ENCODE measurements around the gene MDM2. TPM values are rescaled to one million over a fixed set of nuclear protein-coding genes. Genes with fewer than 3 reads are reported as not detected.

The MDM2 gene
- total and polyA plus RNA-seq, 2 donors (not counting 1 experiment from before 2014, with no cell fraction given) = 6.1 to 78.7 TPM

DNA sequence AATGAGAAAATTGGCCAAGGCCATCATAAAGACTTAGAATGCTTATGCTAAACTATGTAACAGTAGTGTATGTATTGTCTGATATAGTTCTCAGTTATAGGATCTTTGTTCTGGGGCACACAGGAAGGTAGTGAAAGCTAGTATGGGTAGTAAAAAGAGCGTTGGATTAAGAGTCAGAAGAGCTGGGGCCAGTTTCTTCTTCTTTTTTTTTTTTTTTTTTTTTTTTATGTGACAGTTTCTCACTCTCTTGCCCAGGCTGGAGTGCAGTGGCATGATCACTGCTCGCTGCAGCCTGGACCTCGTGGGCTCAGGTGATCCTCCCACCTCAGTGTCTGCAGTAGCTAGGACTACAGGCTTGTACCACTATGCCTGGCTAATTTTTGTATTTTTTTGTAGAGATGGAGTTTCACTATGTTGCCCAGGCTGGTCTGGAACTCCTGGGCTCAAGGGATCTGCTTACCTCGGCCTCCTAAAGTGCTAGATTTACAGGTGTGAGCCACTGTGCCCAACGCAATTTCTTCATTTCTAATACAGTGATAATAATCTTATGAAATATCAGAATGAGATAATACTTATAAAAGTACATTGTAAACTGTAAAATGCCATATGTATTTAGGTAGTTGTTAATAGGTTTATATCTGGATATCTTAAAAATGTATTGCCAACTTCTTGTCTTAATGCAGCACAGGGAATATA, 7.4 kb downstream of the MDM2 start:
- TF ChIP-seq EZH2 (IDR thresholded peaks at IDR 0.05; ENCODE audit: borderline replicate concordance, insufficient read depth, low read depth, low read length, poor library complexity, severe bottlenecking) = no peak
- TF ChIP-seq, protein P1, sequence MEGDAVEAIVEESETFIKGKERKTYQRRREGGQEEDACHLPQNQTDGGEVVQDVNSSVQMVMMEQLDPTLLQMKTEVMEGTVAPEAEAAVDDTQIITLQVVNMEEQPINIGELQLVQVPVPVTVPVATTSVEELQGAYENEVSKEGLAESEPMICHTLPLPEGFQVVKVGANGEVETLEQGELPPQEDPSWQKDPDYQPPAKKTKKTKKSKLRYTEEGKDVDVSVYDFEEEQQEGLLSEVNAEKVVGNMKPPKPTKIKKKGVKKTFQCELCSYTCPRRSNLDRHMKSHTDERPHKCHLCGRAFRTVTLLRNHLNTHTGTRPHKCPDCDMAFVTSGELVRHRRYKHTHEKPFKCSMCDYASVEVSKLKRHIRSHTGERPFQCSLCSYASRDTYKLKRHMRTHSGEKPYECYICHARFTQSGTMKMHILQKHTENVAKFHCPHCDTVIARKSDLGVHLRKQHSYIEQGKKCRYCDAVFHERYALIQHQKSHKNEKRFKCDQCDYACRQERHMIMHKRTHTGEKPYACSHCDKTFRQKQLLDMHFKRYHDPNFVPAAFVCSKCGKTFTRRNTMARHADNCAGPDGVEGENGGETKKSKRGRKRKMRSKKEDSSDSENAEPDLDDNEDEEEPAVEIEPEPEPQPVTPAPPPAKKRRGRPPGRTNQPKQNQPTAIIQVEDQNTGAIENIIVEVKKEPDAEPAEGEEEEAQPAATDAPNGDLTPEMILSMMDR (IDR thresholded peaks at IDR 0.05) = no peak
- Mint-ChIP-seq H3K4me1 (peaks cover 13% of the 10 kb centered on the region), H3K9me3 (ENCODE audit: insufficient read depth) (no peaks in the 10 kb centered on the region), H3K4me3 (no peak overlapping the region), H3K27ac (peak overlapping the region; percentile 3), H3K27me3 (no peaks in the 10 kb centered on the region)
- no peak overlapping the region for H2AFZ ChIP-seq (ENCODE audit: insufficient read depth, low read depth, low read length, poor library complexity, severe bottlenecking)
- H3K4me1 ChIP-seq (ENCODE audit: control insufficient read depth in 2 of 2, insufficient read depth in 2 of 2, low read length in 2 of 2) = no peaks in the 10 kb centered on the region
- no CpG with 5 or more reads among the region's 5 CpGs for WGBS (ENCODE audit: insufficient coverage)
- peaks cover 21% of the 10 kb centered on the region for H4K20me1 ChIP-seq (ENCODE audit: control insufficient read depth, insufficient read depth, low read length, poor library complexity, severe bottlenecking)
- intact Hi-C loops (cut with micrococcal nuclease) = loop anchor here (10.0 kb wide), 1 partner anchor 549 kb away; no protein-coding TSS in a partner anchor
- peak overlapping the region in 1 of 2 donors; percentile 8 for H3K27ac ChIP-seq (ENCODE audit: low read length in 2 of 2)
- ATAC-seq (ENCODE audit: low read depth) = no peak
- H3K9me3 ChIP-seq (ENCODE audit: control extremely low read depth in 1 of 3, control insufficient read depth in 2 of 3, insufficient read depth in 1 of 3, low read length in 2 of 3) = no peaks in the 10 kb centered on the region
- ChIA-PET POLR2A (no interaction called here), CTCF (interaction anchor here (0.5 to 0.6 kb wide), 2 partner anchors 14 to 316 kb away, joined by 3 to 4 read pairs; no protein-coding TSS in a partner anchor)
- no peak overlapping the region for H3K4me2 ChIP-seq (replicated peaks; ENCODE audit: low read depth, low read length, poor library complexity, severe bottlenecking)
- H3K9ac ChIP-seq (ENCODE audit: low read length) = no peak overlapping the region
- DNase-seq = no peak
- no peak overlapping the region for H3K4me3 ChIP-seq (ENCODE audit: control extremely low read depth in 1 of 5, extremely low read depth in 1 of 5, insufficient read depth in 1 of 5, low read depth in 2 of 5, low read length in 4 of 5)
- peaks cover 25% of the 10 kb centered on the region for H3K79me2 ChIP-seq (ENCODE audit: control insufficient read depth, insufficient read depth, low read length)
- H3K27me3 ChIP-seq (replicated peaks in 1 of 4; ENCODE audit: control extremely low read depth in 1 of 4, control insufficient read depth in 3 of 4, insufficient read depth in 4 of 4, low read length in 3 of 4) = no peaks in the 10 kb centered on the region
- peaks cover 19 to 67% of the 10 kb centered on the region in 2 experiments for H3K36me3 ChIP-seq (replicated peaks in 1 of 2; ENCODE audit: control extremely low read depth in 1 of 2, control insufficient read depth in 1 of 2, extremely low read depth in 1 of 2, insufficient read depth in 2 of 2, low read length in 1 of 2)
